Ammon's horn (tissue), 1 donor: Measurements from ENCODE around the gene CYP26B1.
A peak's percentile ranks its signal among the peaks of the same experiment; 100 is the strongest.

Experiments used
- DNase-seq: peaks from one replicate; pipeline ENCODE4 v3.0.0-alpha.2; 2016; ENCODE audit warnings: low spot score

CYP26B1 gene

GRCh38 chr2:72155151-72155550 is 7.5 kb upstream of the CYP26B1 start:
- DNase-seq: no peak

DNA sequence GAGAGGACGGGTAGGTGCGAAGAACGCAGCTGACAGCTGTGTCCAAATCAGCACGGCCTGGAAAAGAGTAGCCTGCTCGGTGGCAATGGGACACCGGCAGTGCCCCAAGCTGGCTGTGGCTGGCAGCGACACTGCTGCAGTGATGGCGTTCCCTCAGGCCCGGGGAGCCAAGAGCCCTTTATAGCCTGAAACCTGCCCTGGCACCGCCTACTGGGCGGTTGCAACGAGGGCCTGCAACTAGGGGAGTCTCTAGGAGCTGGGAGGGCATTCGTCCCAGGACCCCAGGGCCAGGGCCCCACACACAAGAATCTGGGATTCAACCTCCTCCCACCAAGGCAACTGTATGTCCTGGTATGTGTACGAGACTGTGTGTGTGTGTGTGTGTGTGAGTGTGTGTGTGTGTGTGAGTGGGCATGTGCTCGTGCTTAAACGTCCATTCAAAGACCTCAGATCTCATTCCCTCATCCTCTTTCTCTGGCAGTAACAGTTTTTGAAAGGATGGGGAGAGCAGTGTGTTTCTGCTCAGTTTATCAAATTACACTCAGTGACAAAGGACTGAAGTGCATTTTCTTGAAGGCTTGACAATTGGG is 6.8 kb upstream of the CYP26B1 start:
- no peak for DNase-seq

DNA sequence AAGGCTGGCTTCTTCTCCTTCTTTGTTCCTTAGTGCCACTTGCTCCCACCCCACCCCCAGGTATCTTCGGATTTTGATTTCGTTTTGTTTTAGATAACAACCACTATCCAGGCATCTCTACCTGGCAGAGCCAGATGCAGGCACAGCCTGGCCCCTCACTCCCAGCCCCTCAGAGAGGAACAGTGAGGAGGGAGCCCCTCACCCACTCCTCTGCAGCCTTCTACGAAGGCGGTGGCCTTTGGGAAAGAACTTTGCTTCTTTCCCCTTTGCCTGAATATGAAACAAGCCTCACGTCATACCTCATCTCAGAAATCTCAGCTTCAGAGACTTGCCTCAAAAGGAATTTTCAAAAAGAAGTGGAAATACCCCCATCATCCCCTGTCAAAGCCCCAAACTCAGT is 6.3 kb upstream of the CYP26B1 start:
- DNase-seq: no peak

- no peak for DNase-seq
These were observed 5.5 kb upstream of the CYP26B1 start for GRCh38 chr2:72153026-72153791.

DNA sequence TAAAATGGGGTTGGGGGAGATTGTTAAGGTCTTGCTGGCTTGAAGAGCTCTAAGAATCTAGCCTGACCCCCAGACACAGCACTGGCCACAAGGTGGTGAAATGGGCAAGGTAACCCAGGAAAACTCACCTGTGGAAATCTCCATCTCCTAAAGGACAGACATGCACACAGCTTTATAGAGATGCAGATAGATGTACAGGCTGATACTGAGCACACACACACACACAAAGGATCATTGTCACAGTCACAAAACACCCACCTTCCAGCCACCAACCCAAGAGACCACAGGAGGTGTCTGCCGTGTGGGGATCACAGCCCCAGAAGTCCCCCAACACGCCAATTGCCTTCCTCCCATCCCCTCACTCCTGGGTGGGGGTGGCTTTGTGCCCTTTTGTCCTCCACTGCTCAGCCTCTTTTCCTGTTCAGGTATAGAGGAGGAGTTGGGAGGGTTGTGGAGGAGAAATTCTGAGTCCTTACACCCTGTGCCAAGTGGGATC is 3.2 kb upstream of the CYP26B1 start:
- no peak for DNase-seq

GRCh38 chr2:72150157-72150860 is 2.6 kb upstream of the CYP26B1 start:
- DNase-seq: peak; percentile 87

DNA sequence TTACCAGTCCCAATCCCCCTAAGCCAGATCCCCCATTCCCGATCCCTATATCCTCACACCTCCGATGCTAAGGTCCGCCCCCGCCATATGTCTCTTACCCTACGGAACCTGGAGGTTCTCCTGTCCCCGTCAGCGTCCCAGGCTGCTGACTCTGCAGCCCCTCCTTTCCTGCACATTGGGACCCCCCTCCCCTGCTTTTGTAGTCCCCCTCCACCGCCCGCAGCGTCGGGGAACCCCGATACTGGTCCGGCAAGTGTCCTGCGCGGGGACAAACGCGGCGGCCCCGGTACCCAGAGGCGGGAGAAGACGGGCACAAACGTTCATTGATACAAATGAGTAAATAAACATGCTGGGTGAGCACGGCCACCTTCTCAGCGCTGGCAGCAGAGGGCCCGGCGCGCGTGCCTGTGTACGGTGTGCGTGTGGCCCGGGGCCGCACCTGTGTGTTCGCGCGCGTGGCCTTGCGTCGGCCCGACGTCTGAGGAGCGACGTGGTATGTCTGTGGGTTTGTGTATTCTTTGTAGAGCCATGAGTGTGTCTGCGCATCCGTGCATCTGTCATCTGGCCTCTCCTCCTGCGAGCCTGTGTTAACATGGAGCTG is 2.0 kb upstream of the CYP26B1 start:
- no peak for DNase-seq

DNA sequence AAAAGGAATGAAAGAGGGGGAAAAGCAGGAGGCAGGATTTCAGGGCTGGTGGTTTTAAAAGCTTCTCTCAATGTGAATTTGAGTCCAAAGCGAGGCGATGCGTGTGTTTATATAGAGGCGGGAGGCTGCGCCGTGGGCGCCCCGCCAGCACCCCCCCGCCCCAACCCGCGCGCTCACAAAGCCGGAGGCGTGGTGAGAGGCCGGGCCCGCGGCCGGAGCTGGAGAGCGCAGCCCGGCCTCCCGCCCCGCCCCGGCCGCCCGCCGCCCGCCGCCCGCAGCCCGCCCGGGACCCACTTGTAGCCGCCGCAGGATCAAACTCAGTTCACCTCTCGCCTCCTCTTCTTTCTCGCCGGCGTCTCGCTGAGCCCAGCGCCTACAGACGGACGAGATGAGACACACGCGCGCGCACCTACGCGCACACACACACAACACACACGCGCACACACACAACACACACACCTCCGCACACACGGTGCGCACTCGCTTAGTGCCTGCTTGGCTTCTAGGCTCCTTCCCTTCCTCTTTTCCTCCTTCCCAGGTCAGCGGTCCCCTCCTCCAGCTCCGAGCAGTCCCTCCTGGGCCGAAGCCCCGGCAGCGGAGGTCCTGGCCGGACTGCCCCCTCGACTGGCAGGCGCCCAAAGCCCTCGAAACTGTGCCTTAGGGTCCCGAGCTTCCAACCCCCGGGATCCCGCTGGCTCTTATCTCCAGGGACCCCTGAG is 1.3 kb upstream of the CYP26B1 start:
- no peak for DNase-seq

DNA sequence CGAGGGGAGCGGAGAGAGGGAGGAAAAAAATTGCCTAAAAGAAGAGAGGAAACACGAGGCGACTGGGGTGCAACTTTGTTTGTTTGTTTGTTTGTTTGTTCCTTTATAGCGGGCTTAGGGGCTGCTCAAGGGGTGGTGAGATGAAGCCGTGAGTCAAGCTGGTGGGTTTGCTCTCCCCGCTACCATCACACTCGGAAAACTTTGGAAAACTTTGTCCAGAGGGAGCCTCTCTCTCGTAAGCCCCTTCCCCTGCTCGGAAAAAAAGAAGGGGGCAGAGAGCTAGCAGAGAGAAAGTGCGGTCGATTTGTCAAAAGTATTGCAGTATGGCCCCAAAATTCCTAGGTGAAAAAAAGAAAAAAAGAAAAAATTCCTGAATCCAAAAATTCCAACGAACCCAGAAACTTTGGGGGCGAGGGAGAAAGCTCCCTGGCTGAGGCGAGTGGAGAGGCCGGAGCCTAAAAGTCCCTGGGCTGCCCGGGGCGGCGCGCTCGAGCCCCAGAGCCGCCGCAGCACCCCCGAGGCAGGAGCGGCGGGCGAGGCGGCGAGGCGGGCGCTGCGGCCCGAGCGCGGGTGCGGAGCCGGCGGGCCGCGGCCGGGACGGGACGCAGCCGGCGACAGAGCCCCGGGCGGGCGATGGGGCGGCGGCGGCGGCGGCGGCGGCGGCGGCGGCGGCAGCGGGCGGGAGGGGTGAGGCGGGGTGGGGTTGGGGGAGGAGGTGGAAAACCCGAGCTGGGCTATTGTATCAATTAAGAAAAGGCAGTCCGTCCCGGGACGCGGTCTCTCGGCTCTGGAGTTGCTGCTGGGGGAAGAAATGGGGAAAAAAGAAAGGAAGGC is 558 bp upstream of the CYP26B1 start:
- peak; percentile 20 for DNase-seq

DNA sequence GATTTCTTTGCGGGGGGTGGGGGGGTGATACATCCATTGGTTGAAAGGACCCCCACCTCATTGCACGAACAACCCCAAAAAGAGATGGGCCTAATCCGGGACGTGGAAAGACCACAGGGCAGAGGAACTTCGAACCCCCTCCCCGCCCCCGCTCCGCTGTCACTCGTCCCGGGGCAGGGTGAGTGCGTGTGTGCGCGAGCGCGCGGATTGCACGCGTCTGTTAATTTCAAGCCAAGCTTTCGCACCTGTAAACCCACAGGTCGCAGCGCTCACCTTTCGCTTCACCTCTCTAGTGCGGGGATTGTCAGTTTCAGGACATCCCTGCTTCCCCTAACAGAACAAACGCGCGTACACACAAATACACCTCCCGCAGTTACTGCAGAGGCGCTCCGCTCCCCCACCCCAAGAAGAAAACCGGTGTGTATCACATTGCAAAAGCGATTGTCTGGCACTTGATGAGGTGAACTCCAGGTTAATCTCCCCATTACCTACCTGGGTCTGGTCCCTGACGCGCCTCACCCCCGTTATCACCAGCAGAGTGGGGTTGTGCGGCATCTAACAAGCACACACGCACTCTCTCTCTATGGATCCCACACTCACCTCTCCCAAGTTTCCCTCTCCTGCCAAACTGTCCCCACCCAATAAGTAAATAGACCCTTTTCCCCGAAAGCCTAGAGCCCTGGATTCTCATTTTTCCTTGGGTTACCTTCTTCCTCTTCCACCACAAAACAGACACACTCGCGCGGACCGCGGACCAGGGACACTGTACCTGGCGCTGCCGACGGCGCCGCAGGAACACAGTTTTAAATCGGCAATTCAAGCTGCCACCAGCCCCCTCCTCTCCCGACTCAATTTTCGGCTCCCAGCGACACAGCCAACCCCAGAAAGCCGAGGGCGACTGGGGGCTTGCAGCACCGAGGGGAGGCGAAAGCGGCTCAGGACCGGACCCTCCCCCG is 1.0 kb downstream of the CYP26B1 start:
- DNase-seq: peak; percentile 1

DNA sequence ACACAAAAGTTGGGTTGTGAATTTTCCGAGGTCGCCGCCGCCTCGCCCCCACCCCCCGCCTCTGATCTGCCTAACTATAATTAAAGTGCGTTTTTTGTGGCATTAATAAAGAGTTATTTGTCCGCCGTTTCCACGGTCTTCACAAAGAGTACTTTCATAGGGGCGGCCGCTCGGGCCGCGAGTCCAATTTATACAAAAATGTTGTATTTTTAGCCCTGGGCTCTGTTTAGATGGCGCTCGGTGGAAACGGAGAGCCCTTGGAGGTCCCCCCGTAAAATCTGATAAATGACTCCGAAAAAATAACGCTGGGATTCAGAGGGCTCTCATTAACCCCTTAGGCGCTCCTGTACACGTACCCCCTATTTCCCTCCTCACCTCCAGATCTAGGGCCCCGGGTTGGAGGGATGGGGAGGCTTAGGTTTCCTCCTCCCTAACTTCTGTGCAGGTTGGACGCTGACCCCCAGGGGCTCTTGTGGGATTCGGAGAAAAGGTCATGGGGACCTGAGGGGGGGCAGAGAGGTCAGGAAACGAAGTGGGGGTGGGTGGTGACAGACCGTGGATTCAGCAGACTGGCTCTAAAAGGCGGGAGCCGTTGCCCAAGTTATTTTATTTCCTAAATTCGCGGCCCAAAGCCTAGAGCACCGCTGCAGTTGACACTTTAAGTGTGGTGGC is 1.9 kb downstream of the CYP26B1 start:
- DNase-seq: peak; percentile 1

GRCh38 chr2:72145289-72145657 is 2.4 kb downstream of the CYP26B1 start:
- DNase-seq: peak; percentile 36

GRCh38 chr2:72144632-72145288 is 2.9 kb downstream of the CYP26B1 start:
- peak; percentile 3 for DNase-seq

- no peak for DNase-seq
These were observed 3.4 kb downstream of the CYP26B1 start for GRCh38 chr2:72144274-72144631.

- no peak for DNase-seq
These were observed 4.0 kb downstream of the CYP26B1 start for GRCh38 chr2:72143441-72144273.

DNA sequence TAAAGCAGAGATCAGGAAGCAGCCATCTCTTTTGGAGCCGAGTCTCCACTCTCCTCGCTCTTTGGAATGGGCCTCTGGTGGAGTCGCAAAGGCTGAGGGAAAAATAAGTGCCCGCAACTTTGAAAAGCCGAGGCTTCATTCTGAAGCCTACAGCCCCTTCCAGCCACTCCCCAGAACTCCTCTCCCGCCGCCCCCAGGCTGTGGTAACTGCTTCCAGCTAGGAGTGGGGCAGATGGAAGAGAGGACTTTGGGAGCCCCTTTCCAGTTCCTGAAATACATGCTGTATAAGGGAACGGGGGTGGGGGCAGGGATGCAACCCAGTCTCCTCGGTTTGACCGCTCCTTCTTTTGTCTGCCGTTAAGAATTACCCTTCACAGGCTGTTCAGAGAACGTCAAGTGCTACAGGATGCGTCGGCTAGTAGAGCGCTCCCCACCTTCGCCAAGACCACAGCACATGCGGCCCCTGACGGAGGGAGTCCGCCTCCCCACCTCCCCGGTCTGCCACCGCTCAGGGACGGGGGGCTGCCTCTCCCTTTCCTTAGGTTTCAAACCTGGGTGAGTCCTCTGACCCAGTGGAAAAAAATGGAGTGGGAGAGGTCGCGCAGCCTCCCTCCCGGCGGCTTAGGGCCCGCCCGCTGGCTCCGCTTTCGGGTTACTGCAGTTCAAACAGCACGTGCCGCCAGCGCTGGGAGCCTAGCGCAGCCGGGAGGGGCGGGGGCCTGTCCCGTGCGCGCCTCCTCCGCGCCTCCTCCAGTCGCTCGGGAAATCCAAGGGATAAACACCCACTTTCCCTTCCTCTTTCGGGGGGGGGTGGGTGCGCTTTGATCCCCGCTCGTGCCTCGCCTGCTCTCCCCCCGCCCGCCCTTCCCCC is 4.9 kb downstream of the CYP26B1 start:
- peak; percentile 59 for DNase-seq

GRCh38 chr2:72141881-72142451 is 5.7 kb downstream of the CYP26B1 start:
- no peak for DNase-seq
